Fibroblast of skin of right quadriceps (primary cell): ENCODE measurements around the gene SERPINB11.
"Not testable (repeated sequence)": the region's sequence is repeated elsewhere in the genome, so short reads cannot be mapped to it uniquely, and the experiment has no call there.

ENCODE experiments used
- DNase-seq: peaks from one replicate; pipeline ENCODE4 v3.0.0-alpha.2; 2013

The SERPINB11 gene

GRCh38 chr18:63702660-63703059, at the start of gene SERPINB11:
SERPINB11 (plus strand) TSS chr18:63702960; CDS start chr18:63710194, 7,234 bp downstream.
- no peak for DNase-seq

- DNase-seq = peak; percentile 68
These were observed 43.8 kb upstream of the SERPINB11 start for GRCh38 chr18:63658920-63659319.

- DNase-seq = not testable (repeated sequence)
These were observed 41.0 kb upstream of the SERPINB11 start, which contains the start of gene SERPINB3 for GRCh38 chr18:63661750-63662149. SERPINB3 (minus strand) TSS chr18:63661893; CDS start chr18:63661216, 677 bp downstream.

GRCh38 chr18:63664571-63664970, 38.2 kb upstream of the SERPINB11 start:
- no peak for DNase-seq

- DNase-seq = no peak
These were observed 26.0 kb upstream of the SERPINB11 start for GRCh38 chr18:63676526-63677323.

GRCh38 chr18:63677500-63678225, 25.1 kb upstream of the SERPINB11 start:
- peak; percentile 50 for DNase-seq

- no peak for DNase-seq
These were observed 22.7 kb upstream of the SERPINB11 start for GRCh38 chr18:63679820-63680606.

GRCh38 chr18:63681449-63682340, 21.1 kb upstream of the SERPINB11 start:
- DNase-seq = no peak

- peak; percentile 97 for DNase-seq
These were observed 19.6 kb upstream of the SERPINB11 start for GRCh38 chr18:63683152-63683551.

- DNase-seq = no peak
These were observed 18.9 kb upstream of the SERPINB11 start for GRCh38 chr18:63683890-63684289.

GRCh38 chr18:63684718-63685117, 18.0 kb upstream of the SERPINB11 start:
- DNase-seq = no peak

GRCh38 chr18:63686871-63687270, 15.9 kb upstream of the SERPINB11 start:
- peak; percentile 50 for DNase-seq

- DNase-seq = no peak
These were observed 13.7 kb upstream of the SERPINB11 start for GRCh38 chr18:63689064-63689463.

GRCh38 chr18:63697097-63697660, 5.6 kb upstream of the SERPINB11 start:
- peak; percentile 74 for DNase-seq

GRCh38 chr18:63700501-63700900, 2.3 kb upstream of the SERPINB11 start:
- DNase-seq = no peak

- no peak for DNase-seq
These were observed 808 bp upstream of the SERPINB11 start for GRCh38 chr18:63701952-63702351.

GRCh38 chr18:63705401-63705800, 2.6 kb downstream of the SERPINB11 start:
- DNase-seq = no peak

GRCh38 chr18:63707816-63708215, 5.1 kb downstream of the SERPINB11 start:
- no peak for DNase-seq

GRCh38 chr18:63708650-63709049, 5.9 kb downstream of the SERPINB11 start:
- peak; percentile 90 for DNase-seq

GRCh38 chr18:63725682-63726480, 23.1 kb downstream of the SERPINB11 start:
- peak; percentile 35 for DNase-seq

- DNase-seq = no peak
These were observed 28.0 kb downstream of the SERPINB11 start for GRCh38 chr18:63730773-63731172.
